NCI-H748 treated with DMSO at 0.1 percent for 48 hours (cell line): ENCODE data around the gene IMPACT.

Source experiments
- DNase-seq: peaks from one replicate; lab custom pipeline; 2025; lab: John Stamatoyannopoulos, UW

Gene IMPACT

DNA sequence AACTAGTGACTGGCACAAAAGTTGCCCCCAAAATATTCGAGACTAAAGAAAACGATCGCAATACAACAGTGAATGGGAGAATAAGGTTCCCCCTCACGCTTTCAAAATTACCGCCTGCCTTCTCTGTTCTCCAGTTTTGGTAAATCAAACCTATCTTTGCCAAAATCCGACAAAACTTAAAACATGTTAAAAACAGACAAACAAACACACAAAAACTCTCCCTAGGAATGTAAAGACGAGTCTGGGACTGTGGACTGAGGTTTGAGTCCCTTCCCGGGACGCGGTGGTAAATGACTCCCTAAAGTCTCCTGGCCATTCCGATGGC is 435 bp upstream of the IMPACT start:
- no peak for DNase-seq

DNA sequence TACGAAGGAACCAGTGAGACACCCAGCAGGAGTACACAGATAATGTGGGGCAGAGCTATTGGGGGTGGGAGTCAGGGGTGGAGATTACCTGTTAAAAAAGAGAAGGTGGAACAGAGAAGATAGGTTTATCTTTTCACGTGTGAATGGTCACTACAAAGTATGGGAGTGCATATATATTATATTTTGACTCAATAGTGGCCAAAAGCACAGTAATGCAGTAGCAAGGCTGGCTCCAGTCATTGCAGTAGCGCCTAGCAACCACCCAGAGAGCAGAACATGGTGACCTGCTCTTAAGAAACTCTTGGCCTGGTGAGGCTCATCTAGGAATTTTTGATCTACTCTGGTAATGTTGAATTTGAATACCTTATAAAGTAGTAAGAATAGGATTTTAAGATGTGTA is 1.0 kb downstream of the IMPACT start:
- no peak for DNase-seq

DNA sequence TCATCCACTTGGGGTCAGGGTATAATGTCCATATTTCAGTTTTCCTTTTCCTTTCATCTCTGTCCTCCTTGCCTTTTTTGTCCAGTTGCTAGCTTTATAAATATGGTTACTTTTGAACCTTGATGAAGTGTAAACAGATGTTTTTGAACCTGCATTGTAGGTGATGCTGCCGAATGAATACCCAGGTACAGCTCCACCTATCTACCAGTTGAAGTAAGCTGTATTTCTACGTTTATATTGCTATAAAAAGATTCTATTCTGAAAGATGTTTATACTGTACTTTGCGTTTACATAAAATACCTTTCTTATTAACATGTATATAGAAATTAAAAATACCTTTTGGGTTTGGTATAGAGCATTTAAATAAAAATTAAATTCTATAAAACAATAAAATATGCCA is 2.2 kb downstream of the IMPACT start:
- no peak for DNase-seq

DNA sequence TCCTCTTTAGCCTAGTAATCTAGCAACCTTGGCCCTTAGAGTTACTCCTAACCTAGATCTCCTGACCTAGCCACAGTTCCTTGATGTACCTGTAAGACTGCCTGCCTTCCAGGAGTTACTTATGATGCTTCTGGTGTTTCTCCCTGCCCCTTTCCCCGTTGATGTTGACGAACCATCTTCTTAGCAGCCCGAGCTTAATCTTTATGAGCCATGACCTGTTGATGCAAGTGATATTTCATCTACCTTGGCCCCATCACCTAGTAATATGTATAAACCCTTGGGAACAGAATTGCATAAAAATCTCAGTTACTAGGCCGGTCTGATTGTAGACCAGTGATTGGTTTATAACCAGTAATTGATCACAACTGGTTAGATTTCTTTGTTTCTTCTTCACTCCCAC is 2.7 kb downstream of the IMPACT start:
- no peak for DNase-seq

DNA sequence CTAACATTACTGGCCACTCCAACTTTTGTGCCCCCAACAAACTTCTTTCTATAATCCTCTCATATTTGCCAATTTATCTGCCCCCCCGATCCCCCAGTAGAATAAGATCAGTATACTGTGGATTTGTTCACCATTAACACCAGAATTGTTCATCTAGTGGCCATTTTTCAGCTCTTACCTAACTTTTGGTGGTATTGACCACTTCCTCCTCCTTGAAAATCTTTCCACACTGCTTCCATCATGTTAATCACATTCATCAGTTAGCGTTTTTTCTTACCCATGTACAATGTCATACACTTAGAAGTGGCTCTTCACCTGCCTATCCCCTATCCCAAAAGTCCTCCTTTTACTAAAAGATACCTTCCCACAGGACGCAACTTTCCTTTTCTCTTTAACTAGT is 6.1 kb downstream of the IMPACT start:
- DNase-seq: no peak

DNA sequence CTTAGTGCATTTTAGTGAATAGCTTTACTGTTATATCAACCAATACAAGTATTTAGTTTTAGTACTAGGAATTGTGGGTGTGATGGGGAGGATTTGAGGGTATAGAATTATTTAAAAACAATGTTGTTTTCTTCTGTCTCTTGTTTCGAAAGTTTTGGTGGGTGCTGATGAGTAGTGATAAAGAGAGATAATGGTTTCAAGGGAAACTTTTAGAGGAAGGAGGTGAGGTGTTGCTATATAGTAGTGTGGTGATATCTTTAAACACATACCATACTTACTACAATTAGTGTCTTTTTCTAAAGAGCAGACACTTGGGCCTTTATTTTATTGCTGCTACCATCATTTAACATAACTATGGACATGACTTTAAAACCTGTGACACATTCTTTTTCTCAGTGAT is 10.5 kb downstream of the IMPACT start:
- DNase-seq: no peak

DNA sequence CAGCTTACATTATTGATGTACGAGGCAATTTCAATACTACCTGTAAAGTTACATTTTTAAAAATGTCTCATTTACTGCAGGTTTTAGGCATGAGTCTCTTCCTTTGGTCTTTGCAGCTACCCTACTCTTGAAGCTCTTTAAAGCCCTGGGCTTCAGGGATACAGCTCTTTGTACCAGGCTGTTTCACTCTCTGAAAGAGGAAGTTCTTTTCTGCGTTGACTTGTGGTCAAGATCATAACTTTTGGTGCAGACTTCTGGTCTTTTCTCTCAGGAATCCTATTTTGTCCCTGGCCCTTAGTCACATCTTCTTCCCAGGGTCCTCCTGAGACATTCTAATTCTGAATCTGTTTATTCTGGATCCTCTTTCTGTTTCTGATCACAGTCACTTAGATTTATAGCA is 17.4 kb downstream of the IMPACT start:
- no peak for DNase-seq

DNA sequence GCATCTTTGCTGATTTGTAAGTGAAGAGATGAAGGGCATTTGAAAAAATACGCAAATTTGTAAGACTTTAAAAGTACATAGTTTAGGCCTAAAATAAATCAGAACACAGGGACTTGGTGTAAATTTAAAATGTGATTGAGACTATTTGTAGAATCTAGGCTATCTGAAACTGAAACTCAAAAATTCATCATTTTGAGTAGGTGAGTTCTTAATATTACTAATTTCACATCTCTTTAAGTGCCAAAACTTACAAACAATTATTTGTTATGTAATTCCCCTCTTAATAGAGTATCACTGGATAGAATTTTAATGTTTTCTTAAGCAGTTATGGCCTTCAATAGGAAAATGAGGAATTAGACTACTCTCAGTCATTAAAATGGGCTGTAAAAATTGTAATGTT is 20.0 kb downstream of the IMPACT start:
- no peak for DNase-seq

DNA sequence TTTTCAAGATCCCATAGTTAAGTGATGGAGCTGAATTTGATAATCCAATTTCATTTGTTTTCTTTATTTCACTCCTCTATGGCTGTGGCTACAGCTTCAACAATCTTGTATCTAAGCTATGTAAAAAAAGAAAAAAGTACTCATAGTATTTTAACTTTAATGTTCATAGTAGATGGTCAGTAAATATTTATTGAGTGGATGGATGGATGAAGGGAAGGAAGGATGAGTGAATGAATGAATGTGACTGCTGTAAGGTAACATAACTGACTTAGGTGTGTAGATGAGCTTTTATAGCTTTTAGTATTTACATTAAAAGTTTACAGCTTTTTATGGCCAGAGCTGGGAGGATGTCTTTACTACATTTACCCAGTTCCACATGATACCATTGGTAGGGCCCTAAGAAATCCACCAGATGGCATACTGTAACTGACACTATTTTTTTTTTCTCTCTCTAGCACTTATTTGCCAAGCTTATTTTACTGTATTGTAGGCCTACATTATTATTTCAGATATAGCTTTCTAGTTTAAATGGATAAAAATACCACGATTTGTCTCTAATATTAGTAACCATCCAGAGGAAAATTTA is 20.6 kb downstream of the IMPACT start:
- no peak for DNase-seq

DNA sequence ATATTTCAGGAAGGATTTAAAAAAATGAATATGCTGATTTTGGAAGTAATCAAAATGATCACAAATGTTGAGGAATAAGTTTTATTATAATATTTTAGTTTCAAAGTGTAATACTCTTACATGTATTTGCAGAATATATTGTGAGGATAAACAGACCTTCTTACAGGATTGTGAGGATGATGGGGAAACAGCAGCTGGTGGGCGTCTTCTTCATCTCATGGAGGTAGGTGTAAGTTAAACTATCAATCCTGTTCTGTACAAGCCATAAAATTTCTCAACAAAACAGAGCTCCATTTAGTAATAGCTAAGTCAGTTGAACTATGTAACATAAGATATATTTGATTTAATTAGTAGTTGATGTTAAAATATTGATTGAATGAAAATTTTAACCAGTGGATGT is 21.5 kb downstream of the IMPACT start:
- DNase-seq: no peak

DNA sequence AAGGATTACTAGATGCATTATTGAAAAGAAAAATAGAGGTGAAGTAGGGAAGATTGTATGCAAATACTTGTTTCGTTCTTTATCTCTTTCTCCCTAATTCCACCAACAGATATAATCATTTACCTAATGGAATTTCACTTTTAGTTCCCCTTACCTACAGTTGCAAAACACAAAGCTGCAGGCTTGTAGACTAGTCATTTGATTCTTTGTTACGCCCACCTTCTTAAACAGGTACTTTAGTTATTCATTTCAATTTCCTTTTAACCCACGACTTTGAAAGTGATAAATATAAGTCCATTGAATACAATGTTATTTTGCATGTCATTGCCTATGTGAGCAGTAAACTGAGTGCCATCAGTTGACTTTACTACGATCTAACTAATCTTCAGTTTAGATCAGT is 30.1 kb downstream of the IMPACT start:
- DNase-seq: no peak

DNA sequence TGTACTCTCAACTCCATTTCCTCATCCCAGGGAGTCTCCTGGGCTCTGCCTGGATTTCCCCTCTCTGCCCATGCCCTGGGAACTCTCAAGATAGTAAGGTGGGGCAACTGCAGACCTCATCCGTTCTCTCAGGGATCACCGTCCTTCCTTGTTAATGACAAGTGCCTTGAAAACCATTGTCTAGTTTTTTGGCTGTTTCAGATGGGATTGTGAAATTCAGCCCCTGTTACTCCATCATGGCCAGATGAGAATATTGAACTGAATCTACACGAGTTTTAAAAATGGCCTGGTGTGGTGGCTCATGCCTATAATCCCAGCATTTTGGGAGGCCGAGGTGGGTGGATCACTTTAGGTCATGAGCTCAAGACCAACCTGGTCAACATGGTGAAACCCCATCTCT is 33.3 kb downstream of the IMPACT start:
- DNase-seq: no peak

DNA sequence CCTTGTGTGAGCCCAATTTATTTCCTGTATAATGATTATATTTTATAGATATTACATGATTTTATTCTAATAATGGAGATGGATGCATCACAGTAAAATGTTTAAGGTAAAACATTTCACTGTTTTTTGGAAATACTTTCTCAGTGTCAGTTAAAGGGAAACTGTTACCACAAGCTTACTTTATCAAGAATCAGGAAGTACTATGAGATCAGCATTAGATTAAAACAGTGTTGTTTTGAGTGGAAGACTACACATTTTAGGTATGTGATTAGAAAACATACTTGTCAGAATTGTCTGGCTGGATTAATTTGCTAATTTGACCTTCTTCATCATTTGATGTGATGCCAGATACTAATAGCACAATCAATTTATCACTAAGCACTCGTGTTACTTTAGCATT is 33.9 kb downstream of the IMPACT start, which contains the start of gene HRH4:
Gene HRH4, plus strand, starts transcription at position 250 of the 400 bp plus-strand sequence. Its CDS starts 92 bp downstream, at position 342.
- DNase-seq: no peak

DNA sequence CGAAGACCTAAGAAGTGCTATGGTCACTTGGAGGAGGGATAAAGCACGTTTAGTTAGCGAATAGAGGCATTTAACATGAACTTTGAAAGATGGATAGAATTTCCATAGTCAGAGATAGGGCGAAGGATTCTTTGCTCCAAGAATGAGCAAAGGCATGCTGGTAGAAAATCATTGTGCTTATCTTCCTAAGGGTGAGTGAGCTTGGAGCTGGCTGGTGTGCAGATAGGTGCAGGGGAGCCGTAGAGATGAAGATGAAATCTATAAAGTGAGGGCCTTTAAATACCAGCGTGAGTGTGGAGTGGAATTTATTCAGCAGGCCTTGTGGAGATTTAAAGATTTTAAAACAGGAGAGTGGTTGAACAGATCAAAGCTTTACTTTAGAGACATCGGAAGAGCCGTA is 35.5 kb downstream of the IMPACT start:
- no peak for DNase-seq

DNA sequence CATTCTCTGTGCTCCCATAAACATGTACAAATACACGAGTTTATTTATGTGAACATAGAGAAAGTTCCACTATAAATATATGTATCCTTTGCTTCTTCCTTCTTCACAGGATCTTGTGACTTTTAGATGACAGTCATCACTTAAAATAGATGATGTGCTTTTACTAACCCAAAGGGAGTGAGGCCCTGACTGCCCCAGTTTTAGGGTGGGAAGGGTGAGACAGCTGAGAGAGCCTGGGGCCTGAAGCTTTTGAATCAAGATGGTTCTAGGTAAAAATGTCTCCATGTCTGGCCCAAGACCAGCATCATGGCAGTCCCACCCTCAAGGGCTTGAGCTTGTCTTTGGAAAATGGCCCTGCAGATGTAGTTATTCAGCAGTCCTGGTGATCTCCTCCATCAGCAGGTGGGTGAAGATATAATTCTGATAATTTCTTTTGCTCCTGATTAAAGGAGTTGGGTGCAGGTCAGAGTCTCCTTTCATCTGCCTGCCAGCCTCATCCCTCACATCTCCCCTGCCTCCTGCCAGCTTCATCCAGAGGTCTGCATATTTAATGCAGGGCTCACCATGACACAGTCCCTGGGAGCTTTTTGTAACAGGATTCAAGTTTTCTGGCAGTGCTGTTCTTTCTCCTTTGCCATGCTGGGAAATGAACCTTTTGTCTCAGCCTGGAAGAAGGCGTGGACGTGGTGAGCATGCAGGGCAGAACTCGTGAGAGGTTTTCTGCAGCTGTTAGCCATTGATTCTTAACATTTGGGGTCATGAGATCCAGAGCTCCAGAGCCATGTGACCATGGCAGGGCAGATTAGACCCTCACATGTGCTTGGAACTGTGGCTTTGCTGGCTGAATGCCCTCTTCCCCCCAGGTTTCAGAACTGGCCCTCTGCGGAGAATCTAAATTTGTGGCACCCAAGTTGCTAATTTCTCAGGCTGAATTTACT is 36.6 kb downstream of the IMPACT start:
- DNase-seq: no peak

DNA sequence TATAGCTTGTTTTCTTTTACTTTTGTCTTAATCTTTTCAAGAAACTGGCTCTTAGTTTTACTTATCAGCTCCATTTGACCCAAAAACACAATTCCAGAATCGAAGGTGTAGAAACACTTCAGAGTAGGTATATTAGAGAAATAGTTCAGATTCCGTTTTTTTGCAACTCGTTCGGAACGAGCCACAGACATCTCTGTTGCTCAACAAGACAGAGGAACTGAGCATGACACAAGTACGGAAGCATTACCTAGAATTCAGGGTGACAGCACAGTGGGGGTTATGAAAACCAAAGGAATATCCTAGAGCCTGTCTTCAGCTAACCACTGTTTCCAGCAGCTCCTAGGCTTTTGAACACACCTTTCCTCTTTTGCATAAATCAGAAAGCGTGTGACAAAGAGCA is 39.0 kb downstream of the IMPACT start:
- no peak for DNase-seq

DNA sequence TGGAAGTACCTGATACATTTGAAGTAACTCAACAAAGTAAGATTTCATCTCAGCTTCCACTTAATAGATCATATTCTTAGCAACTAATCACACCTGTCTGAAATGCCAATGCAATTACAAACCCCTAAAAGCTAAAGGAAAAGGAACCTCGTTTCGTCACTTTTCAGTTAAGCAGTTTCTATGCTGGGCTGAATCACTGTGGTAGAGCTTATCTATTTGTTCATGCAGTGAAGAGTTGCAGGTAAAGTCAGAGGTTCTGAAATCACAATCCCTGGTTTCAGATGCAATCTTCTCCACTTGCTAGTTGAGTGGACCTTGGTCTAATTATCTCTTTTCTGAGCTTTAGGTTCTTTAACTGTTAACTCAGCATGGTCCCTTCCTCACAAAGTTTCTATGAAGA is 40.3 kb downstream of the IMPACT start:
- no peak for DNase-seq

DNA sequence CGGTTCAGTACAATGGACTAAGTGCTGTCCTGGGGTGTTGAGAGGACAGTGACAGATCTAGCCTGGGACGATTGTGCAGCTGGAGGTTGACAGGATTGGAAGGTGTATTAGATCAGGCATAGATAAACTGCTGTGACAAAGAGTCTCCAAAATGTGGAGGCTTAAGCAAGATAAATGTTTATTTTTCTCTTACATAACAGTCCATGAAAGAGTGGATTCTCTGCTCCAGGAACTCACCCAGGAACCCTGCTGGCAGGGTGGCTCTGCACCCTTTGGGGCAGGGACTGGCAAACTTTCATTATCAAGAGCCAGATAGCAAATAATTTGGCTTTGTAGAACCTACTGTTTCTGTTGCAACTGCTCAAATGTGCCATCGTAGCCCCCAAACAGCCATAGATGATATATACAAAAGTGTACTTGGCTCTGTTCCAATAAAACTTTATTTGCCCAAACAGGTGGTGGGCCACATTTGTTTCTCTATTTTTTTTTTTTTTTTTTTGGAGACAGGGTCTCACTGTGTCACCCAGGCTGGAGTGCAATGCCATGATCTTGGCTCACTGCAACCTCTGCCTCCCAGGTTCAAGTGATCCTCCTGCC is 43.6 kb downstream of the IMPACT start:
- DNase-seq: no peak

DNA sequence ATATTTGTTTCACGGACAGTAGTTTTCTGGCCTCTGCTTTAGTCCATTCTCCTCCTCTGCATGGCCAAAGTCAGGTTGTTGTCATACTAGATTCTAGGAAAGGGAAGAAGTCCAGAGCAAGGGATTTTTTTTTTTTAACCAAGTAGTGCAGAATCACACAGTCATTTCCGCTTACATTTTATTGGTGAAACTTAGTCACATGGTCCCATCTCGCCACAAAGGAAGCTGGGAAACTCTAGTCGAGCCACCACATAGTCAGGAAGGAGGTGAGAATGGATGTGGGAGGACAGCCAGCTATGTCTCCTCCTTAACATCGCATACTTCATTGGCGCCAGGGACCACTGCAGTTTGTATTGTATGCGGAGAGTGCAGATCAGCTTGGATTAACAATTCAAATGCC is 44.3 kb downstream of the IMPACT start:
- DNase-seq: no peak

DNA sequence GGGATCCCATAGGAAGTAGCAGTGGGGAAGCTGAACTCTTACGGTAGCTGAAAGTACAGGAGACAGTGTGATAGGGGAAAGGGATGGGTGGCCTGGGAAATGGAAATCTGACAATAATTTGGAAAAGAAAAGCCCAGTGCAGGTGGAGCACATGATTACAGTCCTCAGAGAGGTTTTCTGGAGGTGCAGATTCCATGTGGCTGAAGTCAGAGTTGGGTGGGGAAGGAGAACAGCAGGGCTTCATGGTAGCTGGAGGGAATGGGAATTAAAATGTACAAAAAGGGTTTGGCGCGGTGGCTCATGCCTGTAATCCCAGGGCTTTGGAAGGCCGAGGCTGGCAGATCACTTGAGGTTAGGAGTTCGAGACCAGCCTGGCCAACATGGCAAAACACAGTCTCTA is 46.1 kb downstream of the IMPACT start:
- DNase-seq: no peak

DNA sequence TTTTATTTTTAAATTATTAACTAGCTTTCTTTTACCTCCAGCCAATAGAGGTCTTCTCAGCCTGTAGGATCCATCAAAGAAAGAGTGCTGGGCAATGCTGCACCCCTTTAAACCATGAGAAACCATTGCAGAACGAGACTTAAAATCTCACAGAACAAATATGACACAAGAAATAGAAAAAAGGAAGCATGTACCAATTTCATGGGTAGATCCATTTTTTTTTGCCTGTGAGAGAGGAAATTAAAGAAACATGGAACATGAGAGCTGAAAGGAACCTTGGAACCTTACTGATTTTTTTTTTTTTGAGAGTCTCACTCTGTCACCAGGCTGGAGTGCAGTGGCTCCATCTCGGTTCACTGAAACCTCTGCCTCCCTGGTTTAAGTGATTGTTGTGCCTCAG is 47.9 kb downstream of the IMPACT start:
- DNase-seq: no peak

DNA sequence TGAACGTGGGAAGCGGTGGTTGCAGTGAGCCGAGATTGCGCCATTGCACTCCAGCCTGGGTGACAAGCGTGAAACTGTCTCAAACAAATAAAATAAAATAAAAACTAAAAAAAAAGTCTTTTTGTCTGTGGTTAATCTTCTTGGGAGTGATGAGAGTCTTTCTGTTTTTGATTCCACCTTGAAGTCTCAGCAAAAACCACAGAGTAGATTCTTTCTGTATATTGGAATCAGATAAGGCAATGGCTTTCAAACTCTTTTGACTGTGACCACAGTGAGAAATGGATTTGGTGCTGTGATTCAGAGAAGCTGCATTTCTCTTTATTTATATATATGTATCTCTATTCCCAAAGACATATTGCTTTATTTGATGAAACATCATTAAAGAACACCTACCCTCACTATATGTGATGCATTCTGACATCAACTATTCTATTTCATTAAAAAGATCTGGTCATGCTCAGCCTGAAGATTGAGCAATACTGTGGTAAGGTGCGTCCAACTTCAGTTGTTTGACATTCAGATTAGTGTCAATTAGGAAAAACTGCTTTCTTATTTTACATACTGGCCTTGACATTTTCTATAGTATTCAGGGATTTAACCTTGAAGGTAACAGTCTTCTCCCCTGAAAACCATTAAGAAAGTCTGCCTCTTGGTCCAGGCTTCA is 49.6 kb downstream of the IMPACT start:
- DNase-seq: no peak

DNA sequence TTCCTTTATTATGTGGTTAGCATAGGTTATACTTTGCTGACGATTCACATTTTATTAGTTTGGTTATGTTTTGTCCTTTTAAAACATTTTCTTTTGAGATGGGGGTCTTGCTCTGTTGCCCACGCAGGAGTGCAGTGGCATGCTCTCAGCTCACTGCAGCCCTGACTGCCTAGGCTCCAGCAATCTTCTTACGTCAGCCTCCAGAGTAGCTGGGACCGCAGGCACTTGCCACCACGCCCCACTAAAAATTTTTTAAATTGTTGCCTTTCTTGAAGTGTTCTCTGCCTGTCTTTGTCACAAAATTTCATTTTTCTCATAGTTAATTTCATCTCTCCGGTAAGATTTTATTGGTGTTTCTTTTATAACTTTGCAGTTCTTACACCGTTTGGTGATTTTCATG is 52.9 kb downstream of the IMPACT start:
- no peak for DNase-seq
